ENCODE measurements around the gene NCF2.
A peak's percentile ranks its signal among the peaks of the same experiment; 100 is the strongest.

The NCF2 gene

GRCh38 chr1:183612407-183612806 lies 22.1 kb upstream of the NCF2 start:
- DNase-seq (ENCODE audit: low spot score), result no peak

DNA sequence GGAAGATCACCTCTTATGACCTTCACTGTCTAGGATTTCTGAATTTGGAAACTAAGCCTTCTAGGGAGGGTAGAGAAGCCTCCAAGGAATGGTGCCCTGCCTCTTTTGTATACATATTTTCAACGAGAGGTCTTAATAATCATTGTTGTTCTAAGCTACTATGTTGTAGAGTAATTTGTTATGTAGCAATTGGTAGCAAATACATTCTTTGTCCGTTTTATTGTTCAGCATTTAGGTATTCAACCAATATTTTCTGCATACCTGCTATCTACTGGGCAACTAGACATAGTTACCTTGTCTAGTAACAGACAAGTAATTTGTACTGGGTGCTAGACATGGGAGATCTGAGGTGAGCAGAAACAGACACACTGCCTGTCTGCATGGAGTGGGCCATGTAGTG lies 20.8 kb upstream of the NCF2 start:
- no peak for DNase-seq (ENCODE audit: low spot score)

- no peak for DNase-seq (ENCODE audit: low spot score)
Observed at GRCh38 chr1:183609759-183610452, 19.6 kb upstream of the NCF2 start.

- peak; percentile 62 for DNase-seq (ENCODE audit: low spot score)
Observed at GRCh38 chr1:183609313-183609712, 19.1 kb upstream of the NCF2 start.

GRCh38 chr1:183607322-183607980 lies 17.2 kb upstream of the NCF2 start:
- no peak for DNase-seq (ENCODE audit: low spot score)

DNA sequence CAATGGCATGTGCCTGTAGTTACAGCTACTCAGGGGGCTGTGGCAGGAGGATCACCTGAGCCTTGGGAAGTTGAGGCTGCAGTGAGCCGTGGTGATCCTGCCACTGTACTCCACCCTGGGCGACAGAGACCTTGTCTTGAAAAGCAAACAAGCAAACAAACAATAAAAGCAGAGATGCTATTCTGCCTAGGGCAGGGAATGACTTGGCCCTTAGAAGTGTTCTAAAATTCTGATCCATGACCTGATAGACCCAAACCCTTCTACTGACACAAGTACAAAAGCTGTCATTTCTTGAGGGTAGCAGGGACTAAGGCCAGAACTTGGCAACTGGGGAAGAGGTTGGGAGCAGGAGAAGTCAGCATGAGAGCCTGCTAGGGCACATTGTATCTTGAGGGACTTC lies 15.6 kb upstream of the NCF2 start:
- no peak for DNase-seq (ENCODE audit: low spot score)

- DNase-seq (ENCODE audit: low spot score), result no peak
Observed at GRCh38 chr1:183604815-183605214, 14.6 kb upstream of the NCF2 start.

GRCh38 chr1:183604038-183604808 lies 14.0 kb upstream of the NCF2 start:
- DNase-seq (ENCODE audit: low spot score), result no peak

DNA sequence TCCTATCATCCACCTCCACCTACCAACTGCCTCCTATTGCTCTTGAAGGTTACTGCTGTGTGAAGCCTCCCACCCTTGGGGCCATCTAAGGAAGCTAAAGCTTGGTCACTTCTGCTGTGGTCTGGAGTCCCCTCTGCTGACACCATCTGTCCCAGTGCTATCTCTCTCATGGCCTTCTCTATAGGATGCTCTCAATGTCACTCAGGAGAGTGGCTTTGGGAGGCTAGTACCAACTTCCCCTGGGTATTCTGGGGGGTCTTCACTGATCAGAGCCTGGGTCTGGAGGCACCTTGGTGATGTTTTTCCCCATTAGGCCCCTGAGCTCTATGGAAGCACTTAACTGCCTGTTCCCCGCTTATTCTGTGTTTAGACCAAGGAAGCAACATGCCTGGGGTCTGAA lies 12.3 kb upstream of the NCF2 start:
- DNase-seq (ENCODE audit: low spot score), result no peak

DNA sequence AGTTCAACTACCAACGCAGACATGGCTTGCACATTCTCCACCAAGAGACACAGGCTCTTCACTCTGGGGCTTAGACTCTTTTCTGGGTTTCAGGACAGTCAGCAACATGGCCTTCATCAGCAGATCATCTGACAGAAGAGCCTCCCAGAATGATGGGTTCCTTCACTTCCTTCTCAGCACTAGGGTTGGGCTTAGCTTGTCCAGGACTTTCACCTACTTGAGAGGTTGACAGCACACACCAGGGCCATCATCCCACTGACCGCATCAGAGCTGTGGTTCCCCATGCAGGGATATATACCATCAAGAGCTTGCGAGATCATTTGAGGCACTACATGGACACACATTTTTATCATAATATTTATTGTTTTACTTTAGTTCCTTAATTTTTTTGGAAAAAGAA lies 10.4 kb upstream of the NCF2 start:
- DNase-seq (ENCODE audit: low spot score), result no peak

DNA sequence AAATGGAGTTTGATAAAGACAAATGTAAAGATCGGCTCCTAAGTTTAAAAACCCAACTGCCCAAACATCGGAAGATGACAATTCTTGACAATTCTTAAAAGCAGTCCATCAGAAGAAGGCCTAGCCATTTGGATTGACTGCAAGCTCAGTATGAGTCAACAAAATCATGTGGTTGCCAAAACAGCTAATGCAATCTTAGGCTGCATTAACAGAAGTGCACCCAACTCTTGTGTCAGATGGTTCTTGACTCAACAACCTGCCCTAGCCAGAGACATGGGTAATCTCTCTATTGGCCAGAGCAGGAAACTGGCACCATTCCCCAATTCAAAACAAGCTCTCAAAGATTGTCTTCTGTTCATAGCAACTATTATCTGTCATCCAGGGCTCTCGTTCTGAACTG lies 9.9 kb upstream of the NCF2 start:
- DNase-seq (ENCODE audit: low spot score), result no peak

DNA sequence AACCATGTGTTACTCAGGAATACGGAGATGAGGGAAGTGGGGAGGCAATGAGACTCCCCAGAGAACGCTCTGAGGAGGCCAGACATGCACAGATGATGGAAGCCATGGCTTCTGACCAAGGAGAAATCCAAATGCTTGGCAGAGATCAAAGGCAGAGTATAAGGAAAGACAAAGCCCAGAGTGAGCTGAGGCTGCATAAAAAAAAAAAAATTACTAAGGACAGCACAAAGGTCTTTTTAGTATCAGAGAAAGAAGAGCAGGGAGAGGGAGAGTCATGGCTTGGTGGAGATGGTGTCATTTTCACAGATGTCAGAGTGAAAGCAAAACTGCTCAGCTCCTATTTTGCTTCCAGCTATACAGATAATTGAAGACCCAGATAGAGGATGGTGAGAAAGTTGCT lies 8.1 kb upstream of the NCF2 start:
- DNase-seq (ENCODE audit: low spot score), result no peak

DNA sequence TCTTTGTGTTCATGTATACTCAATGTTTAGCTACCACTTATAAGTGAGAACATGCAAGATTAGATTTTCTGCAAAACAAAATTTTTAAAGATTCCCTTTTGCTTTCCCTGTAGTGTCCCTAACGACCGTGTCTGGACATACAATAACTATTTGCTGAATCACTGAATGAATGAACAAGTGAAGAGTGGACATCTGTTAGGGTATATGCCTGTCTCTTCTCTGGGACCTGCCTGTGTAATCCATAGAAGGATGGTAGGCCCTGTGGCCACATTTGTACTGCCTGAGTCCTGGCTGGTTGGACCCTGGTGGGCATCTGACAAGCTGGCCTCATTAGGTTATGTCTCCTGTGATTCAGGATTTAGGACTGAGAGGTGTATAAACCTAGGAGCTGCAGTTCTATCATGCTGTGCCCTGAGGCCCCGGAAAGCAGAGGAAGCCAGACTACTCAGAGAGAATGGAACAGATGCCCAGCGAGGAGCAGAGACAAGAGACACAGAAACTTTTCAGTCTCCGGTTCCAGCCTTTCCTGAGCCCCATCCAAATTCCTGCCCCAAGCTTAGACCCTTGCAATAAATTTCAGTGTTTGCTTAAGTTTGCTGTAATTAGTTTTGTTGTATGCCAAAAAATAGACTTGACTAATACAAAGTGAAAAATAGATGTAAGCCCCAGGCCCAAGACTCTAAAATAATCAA lies 7.5 kb upstream of the NCF2 start:
- DNase-seq (ENCODE audit: low spot score), result no peak

GRCh38 chr1:183596500-183596899 lies 6.2 kb upstream of the NCF2 start:
- DNase-seq (ENCODE audit: low spot score), result no peak

DNA sequence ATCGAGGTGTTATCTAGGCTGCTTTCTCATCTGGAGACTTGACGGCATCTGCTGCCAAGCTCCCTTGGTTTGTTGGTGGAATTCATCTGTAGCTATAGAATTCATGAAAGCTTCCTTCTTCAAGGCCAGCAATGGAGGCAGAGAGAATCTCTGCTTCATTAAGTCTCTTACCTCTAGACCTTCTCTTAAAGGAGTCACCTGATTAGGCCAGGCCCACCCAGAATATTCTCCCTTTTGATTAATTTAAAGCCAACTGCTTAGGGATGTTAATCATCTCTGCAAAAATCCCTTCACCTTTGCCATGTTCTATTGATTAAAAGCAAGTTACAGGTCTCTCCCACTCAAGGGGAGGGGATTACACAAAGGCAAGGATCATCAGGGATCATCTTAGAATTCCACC lies 5.3 kb upstream of the NCF2 start:
- no peak for DNase-seq (ENCODE audit: low spot score)

- no peak for DNase-seq (ENCODE audit: low spot score)
Observed at GRCh38 chr1:183593356-183593755, 3.1 kb upstream of the NCF2 start.

DNA sequence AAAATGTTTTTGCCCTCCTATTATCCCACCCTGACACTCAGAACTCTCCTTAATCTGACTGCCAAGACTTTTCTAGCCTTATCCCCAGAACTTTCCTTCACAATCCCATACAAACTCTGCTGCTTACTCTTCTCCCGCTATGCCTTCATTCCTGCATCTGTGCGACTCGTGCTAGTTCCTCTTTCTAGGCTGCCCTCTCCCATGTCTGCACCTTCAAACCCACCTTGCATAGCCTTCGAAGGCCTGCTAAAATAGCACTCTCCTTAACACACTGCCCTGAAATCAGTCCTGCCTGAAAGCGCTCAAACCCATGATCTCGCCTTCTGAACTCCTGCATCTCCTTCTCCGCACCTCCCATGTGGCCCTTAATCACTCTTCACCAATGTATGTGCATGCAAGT lies 2.5 kb upstream of the NCF2 start:
- no peak for DNase-seq (ENCODE audit: low spot score)

- DNase-seq (ENCODE audit: low spot score), result no peak
Observed at GRCh38 chr1:183589874-183590243, 400 bp downstream of the NCF2 start.

DNA sequence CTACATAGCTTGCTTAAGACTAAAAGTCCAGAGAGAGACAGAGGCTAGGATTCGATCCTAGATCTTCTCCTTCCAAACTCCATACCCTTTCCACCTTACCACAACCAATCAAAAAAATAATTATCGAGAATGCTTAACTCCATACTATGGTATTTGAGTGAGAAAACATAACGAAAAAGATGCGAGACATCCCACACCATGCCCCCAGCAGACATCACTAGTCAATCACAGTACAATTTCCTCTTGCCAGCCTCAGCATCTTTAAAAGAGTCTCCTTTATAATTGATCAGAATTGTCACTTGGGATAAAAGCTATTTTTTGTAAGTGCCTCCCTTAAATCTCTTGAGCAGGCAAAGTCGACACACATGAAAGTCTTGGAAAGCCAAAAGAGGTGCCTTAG lies 875 bp downstream of the NCF2 start:
- DNase-seq (ENCODE audit: low spot score), result no peak

DNA sequence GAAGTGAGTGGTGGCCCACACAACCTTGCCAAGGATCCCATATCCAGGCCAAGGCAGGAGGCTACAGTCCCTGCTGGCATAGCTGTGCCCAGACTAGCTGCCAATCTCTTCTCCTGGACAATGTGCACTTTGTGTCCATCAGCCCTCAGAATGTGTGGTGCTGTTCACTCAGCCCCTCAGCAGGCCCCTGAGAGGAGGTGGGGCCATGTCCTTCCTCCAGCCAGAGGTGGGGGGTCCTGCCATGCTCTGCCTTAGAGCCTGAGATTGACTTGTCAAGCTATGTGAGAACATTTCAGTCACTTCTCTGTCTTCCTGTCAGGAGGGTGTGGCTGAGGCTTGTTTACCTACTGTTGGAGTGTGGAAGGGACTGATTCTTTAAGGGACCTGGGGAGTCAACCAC lies 1.4 kb downstream of the NCF2 start:
- DNase-seq (ENCODE audit: low spot score), result no peak

- no peak for DNase-seq (ENCODE audit: low spot score)
Observed at GRCh38 chr1:183586926-183587325, 3.3 kb downstream of the NCF2 start.

GRCh38 chr1:183586455-183586854 lies 3.8 kb downstream of the NCF2 start:
- no peak for DNase-seq (ENCODE audit: low spot score)

DNA sequence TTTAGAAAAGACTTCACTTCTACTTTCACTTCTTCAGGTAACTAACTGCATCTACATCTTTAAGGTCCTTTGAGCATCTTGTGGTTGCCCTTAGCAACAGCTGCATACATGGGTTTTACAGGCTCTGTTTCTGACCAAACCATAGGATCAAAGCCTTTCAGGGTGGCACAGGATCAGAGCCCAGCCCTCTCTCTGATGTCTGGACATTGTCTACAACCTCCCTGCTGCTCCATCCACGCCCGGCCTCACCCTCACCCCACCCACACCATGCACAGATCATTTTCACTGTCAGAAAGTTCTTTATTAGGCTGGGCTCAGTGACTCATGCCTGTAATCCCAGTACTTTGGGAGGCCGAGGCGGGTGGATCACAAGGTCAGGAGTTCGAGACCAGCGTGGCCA lies 5.2 kb downstream of the NCF2 start:
- DNase-seq (ENCODE audit: low spot score), result peak; percentile 86
